ELF-1 (cell line): ENCODE measurements around the gene EFTUD2.

Source experiments
- DNase-seq: peaks from one replicate; pipeline ENCODE4 v3.0.0-alpha.2; 2016; ENCODE audit warnings: low read depth, low spot score

EFTUD2 gene

GRCh38 chr17:44925731-44926697, 26.8 kb upstream of the EFTUD2 start:
- DNase-seq = no peak

GRCh38 chr17:44924107-44924544, 24.9 kb upstream of the EFTUD2 start:
- DNase-seq = no peak

GRCh38 chr17:44922746-44923470, 23.7 kb upstream of the EFTUD2 start:
- DNase-seq = no peak

- DNase-seq = no peak
Observed at GRCh38 chr17:44922136-44922535, 22.9 kb upstream of the EFTUD2 start.

GRCh38 chr17:44921122-44921882, 22.1 kb upstream of the EFTUD2 start:
- peak; percentile 72 for DNase-seq

GRCh38 chr17:44920565-44920940, 21.3 kb upstream of the EFTUD2 start:
- DNase-seq = no peak

- DNase-seq = peak; percentile 86
Observed at GRCh38 chr17:44919885-44920564, 20.8 kb upstream of the EFTUD2 start.

- no peak for DNase-seq
Observed at GRCh38 chr17:44919411-44919810, 20.2 kb upstream of the EFTUD2 start.

GRCh38 chr17:44918006-44918405, 18.8 kb upstream of the EFTUD2 start:
- DNase-seq = no peak

- no peak for DNase-seq
Observed at GRCh38 chr17:44917456-44917855, 18.2 kb upstream of the EFTUD2 start.

- DNase-seq = no peak
Observed at GRCh38 chr17:44916781-44917241, 17.6 kb upstream of the EFTUD2 start.

GRCh38 chr17:44915862-44916780, 16.9 kb upstream of the EFTUD2 start:
- DNase-seq = no peak

GRCh38 chr17:44915321-44915726, 16.1 kb upstream of the EFTUD2 start, which contains the start of gene GFAP:
Gene GFAP (minus strand): TSS chr17:44915500. CDS start chr17:44915486, 14 bp downstream.
- DNase-seq = no peak

- DNase-seq = no peak
Observed at GRCh38 chr17:44914698-44915271, 15.5 kb upstream of the EFTUD2 start.

GRCh38 chr17:44914148-44914547, 14.9 kb upstream of the EFTUD2 start:
- DNase-seq = no peak

GRCh38 chr17:44913676-44914075, 14.4 kb upstream of the EFTUD2 start:
- DNase-seq = no peak

GRCh38 chr17:44912763-44913544, 13.7 kb upstream of the EFTUD2 start:
- no peak for DNase-seq

- peak; percentile 90 for DNase-seq
Observed at GRCh38 chr17:44911133-44912001, 12.1 kb upstream of the EFTUD2 start.
